ENCODE results near the gene TMEM256. TPM values are rescaled to one million over a fixed set of nuclear protein-coding genes. Genes with fewer than 3 reads are reported as not detected.

TMEM256 gene
- total and polyA plus RNA-seq, 9 donors = 44.0 to 133 (median 85.2) TPM

- intact Hi-C loops (cut with DNase I) = loop anchor here in 1 of 4 donors (5.0 kb wide), 1 partner anchor 60 kb away; no protein-coding TSS in a partner anchor
- Histone ChIP-seq H3K4me1 (ENCODE audit: insufficient read depth) (peaks cover 5% of the 10 kb centered on the region), H3K27ac (no peak within 1 kb of the TSS), H3K36me3 (no peaks in the 10 kb centered on the region), H3K4me3 (no peak within 1 kb of the TSS), H3K9me3 (no peaks in the 10 kb centered on the region), H3K27me3 (no peaks in the 10 kb centered on the region)
- no peak for TF ChIP-seq EP300 (IDR thresholded peaks at IDR 0.05)
- TF ChIP-seq POLR2A (IDR thresholded peaks at IDR 0.05) = no peak
- TF ChIP-seq, protein P1, sequence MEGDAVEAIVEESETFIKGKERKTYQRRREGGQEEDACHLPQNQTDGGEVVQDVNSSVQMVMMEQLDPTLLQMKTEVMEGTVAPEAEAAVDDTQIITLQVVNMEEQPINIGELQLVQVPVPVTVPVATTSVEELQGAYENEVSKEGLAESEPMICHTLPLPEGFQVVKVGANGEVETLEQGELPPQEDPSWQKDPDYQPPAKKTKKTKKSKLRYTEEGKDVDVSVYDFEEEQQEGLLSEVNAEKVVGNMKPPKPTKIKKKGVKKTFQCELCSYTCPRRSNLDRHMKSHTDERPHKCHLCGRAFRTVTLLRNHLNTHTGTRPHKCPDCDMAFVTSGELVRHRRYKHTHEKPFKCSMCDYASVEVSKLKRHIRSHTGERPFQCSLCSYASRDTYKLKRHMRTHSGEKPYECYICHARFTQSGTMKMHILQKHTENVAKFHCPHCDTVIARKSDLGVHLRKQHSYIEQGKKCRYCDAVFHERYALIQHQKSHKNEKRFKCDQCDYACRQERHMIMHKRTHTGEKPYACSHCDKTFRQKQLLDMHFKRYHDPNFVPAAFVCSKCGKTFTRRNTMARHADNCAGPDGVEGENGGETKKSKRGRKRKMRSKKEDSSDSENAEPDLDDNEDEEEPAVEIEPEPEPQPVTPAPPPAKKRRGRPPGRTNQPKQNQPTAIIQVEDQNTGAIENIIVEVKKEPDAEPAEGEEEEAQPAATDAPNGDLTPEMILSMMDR (IDR thresholded peaks at IDR 0.05) = no peak
- peak in 1 of 5 donors; percentile 36 for DNase-seq
- whole genome bisulfite sequencing, 3 donors = 65 to 77% (median 68%) methylated on average over 8 to 12 of the region's 12 CpGs
These were observed 3.8 kb upstream of the TMEM256 start, which contains the start of gene NLGN2 for GRCh38 chr17:7407485-7408251. Gene NLGN2 (plus strand): TSS chr17:7407845. CDS start chr17:7408256, 411 bp downstream.

DNA sequence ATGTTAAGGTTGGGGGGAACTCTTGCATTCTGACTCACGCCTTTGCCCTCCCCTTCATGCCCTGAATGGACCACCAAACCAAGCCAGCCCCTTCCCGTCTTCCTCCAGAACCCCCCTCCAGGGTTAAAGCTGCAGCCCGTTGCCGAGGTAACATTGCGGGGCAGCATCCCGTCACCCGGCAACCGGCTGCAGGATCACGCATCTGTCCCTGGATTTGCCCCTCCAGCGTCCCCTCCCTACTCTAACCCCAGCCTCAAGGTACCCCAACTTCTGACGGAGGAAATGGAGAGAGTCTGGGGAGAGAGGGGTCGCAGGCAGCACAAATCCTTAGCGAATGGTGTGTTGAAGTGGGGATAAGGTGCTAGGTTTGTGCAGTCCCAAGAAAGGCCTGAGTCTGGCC is 3.2 kb upstream of the TMEM256 start:
- peaks cover 5% of the 10 kb centered on the region for H3K4me1 ChIP-seq (ENCODE audit: insufficient read depth)
- no peaks in the 10 kb centered on the region for H3K27me3 ChIP-seq
- no peaks in the 10 kb centered on the region for H3K36me3 ChIP-seq
- 81 to 89% (median 84%) methylated on average over 13 of the region's 13 CpGs for WGBS, 3 donors
- DNase-seq = peak in 1 of 5 donors; percentile 36
- TF ChIP-seq EP300 (IDR thresholded peaks at IDR 0.05) (no peak), POLR2A (IDR thresholded peaks at IDR 0.05) (no peak)
- TF ChIP-seq, protein P1 (IDR thresholded peaks at IDR 0.05) = no peak
- intact Hi-C loops (cut with DNase I) = loop anchor here in 1 of 4 donors (5.0 kb wide), 1 partner anchor 60 kb away; no protein-coding TSS in a partner anchor
- H3K9me3 ChIP-seq = no peaks in the 10 kb centered on the region
- no peak overlapping the region for H3K4me3 ChIP-seq
- no peak overlapping the region for H3K27ac ChIP-seq

DNA sequence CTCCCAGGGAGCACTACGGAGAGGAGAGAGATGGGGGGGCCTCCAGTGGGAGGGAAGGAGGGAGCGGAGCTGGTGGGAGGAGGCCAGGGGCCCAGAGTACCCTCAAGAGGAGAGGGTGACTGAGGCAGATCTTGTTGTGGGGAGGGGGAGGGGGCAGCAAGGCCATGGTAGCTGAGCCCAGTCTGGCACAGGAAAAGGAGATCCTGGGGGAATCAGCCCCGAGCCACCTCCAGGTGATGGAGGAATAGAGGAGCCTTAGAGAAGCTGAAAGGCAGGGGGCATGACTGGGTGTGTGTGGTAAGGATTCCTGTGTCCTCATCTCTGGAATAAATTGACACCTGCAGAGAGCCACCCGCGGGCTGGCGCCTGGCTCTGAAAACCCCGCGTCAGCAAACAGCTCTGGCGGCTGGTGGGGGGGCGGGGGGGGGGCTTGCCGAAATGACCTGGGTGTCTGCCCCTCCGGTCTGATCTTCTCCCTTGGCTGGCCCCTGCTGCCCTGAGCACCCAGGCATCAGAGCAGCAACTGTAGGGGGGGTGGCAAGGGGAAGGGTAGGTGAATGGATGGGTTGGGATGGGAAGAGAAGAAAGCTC is 2.4 kb upstream of the TMEM256 start:
- intact Hi-C loops (cut with DNase I) = loop anchor here in 1 of 4 donors (5.0 kb wide), 1 partner anchor 59 kb away; no protein-coding TSS in a partner anchor
- H3K36me3 ChIP-seq = no peaks in the 10 kb centered on the region
- WGBS, 3 donors = 46 to 57% (median 47%) methylated on average over 12 of the region's 12 CpGs
- peak overlapping the region; percentile 89 to 95 for H3K27ac ChIP-seq
- H3K4me3 ChIP-seq = peak overlapping the region; percentile 65
- H3K4me1 ChIP-seq (ENCODE audit: insufficient read depth) = peaks cover 5% of the 10 kb centered on the region
- no peak for TF ChIP-seq POLR2A (IDR thresholded peaks at IDR 0.05)
- peak in 1 of 5 donors; percentile 48 for DNase-seq
- H3K27me3 ChIP-seq = no peaks in the 10 kb centered on the region
- H3K9me3 ChIP-seq = no peaks in the 10 kb centered on the region

- WGBS, 3 donors = 2 to 6% (median 5%) methylated on average over 24 to 38 of the region's 38 CpGs
- TF ChIP-seq, protein P1 (IDR thresholded peaks at IDR 0.05) = no peak
- TF ChIP-seq POLR2A (IDR thresholded peaks at IDR 0.05) = peak; percentile 10
- Histone ChIP-seq H3K4me3 (peak overlapping the region; percentile 65), H3K27me3 (no peaks in the 10 kb centered on the region), H3K4me1 (ENCODE audit: insufficient read depth) (peaks cover 5% of the 10 kb centered on the region), H3K9me3 (no peaks in the 10 kb centered on the region), H3K36me3 (no peaks in the 10 kb centered on the region), H3K27ac (peak overlapping the region; percentile 89 to 95)
- intact Hi-C loops (cut with DNase I) = loop anchor here in 1 of 4 donors (5.0 kb wide), 1 partner anchor 58 kb away; no protein-coding TSS in a partner anchor
- peak in 4 of 5 donors; percentile 46 to 72 (median 60) for DNase-seq
These were observed 1.7 kb upstream of the TMEM256 start for GRCh38 chr17:7405350-7406234.

All from ovary (tissue), 9 donors.